Stomach (tissue), 4 donors: ENCODE measurements around the gene TP53.

Source experiments
- EP300 ChIP-seq: sonication (generic); formaldehyde crosslinking; IDR thresholded peaks from one replicate; pipeline ENCODE4 v1.6.1; 2017; ENCODE audit warnings: antibody characterized with exemption
- POLR2A ChIP-seq, 4 donors: fragments of 450-650 bp; IDR thresholded peaks; one replicate each; pipeline ENCODE4 v1.6.1; 2016; ENCODE audit warnings: antibody characterized with exemption in 4 of 4, control low read depth in 2 of 4, mild to moderate bottlenecking in 1 of 4, moderate library complexity in 1 of 4
- POLR2AphosphoS5 ChIP-seq, 3 donors: sonication (generic); formaldehyde crosslinking; IDR thresholded peaks; one replicate each; pipeline ENCODE4 v1.6.1; 2016; ENCODE audit warnings: antibody characterized with exemption in 3 of 3
- TF ChIP-seq, protein P1 (sequence below), 7 experiments: fragments of 450-650 bp in 4 of 7; fragments of 200-600 bp in 3 of 7; sonication (generic) in 3 of 7; IDR thresholded peaks; one replicate each; pipeline ENCODE4 v1.5.1; 2016 to 2019; ENCODE audit warnings: antibody characterized with exemption in 7 of 7, control low read depth in 2 of 7, mild to moderate bottlenecking in 1 of 7

DNA sequence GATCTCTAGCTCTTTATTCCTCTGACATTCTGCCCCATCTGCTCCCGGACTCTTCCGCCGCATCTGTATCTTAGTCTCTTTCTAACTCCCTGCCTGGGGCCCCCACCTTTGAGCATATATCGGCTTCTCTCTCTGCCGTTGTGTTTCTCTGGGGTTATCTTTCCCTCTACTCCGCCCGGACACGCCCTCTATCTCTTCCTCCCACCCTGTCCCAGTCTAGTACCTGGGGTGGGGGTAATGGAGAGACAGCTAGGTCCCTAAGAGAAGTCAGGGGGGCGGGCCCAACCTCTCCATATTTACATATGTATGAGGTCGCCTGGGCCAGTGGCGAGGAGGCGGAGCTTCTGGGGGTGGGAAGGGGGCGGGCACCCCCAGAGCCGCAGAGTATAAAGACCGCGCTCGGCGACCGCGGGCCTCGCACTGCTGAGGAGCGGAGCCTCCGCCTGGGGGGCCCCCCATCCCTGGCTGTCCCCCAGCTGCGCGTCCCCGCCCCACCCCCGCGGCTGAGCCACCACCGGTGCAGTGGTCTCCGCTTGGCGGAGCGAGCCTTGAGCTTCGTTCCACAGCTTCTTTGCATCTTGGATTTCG lies 36.7 kb downstream of the TP53 start, which contains the start of gene ATP1B2:
- TF ChIP-seq, protein P1, sequence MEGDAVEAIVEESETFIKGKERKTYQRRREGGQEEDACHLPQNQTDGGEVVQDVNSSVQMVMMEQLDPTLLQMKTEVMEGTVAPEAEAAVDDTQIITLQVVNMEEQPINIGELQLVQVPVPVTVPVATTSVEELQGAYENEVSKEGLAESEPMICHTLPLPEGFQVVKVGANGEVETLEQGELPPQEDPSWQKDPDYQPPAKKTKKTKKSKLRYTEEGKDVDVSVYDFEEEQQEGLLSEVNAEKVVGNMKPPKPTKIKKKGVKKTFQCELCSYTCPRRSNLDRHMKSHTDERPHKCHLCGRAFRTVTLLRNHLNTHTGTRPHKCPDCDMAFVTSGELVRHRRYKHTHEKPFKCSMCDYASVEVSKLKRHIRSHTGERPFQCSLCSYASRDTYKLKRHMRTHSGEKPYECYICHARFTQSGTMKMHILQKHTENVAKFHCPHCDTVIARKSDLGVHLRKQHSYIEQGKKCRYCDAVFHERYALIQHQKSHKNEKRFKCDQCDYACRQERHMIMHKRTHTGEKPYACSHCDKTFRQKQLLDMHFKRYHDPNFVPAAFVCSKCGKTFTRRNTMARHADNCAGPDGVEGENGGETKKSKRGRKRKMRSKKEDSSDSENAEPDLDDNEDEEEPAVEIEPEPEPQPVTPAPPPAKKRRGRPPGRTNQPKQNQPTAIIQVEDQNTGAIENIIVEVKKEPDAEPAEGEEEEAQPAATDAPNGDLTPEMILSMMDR (IDR thresholded peaks at IDR 0.05) = no peak
- TF ChIP-seq POLR2AphosphoS5 (IDR thresholded peaks at IDR 0.05) = no peak
- no peak for TF ChIP-seq POLR2A (IDR thresholded peaks at IDR 0.05)
- no peak for TF ChIP-seq EP300
